Cardiac muscle cell (in vitro differentiated cells and primary cell): Measurements from ENCODE around the gene CORO1C. TPM values are rescaled to one million over a fixed set of nuclear protein-coding genes. Genes with fewer than 3 reads are reported as not detected.

ENCODE experiments used
- DNase-seq, 2 donors: peaks; one replicate each; pipeline versions ENCODE4 v3.0.0 to v3.0.0-alpha.2; 2010 to 2017; ENCODE audit warnings: low read depth in 1 of 2, low spot score in 1 of 2
- H3K27ac ChIP-seq: fragments of 200-600 bp; sonication (generic); 2 replicates; pipeline ENCODE4 v1.5.1; 2016
- H3K27me3 ChIP-seq: fragments of 200-600 bp; sonication (generic); 2 replicates; pipeline ENCODE4 v1.6.0; 2016; ENCODE audit warnings: control low read depth
- H3K36me3 ChIP-seq: fragments of 200-600 bp; sonication (generic); 2 replicates; pipeline ENCODE4 v1.5.1; 2016; ENCODE audit warnings: control low read depth
- H3K4me1 ChIP-seq: fragments of 200-600 bp; sonication (generic); 2 replicates; pipeline ENCODE4 v1.8.1; 2017; ENCODE audit warnings: low read depth, mild to moderate bottlenecking, mixed run types
- H3K4me3 ChIP-seq: fragments of 200-600 bp; sonication (generic); 2 replicates; pipeline ENCODE4 v1.5.1; 2016; ENCODE audit warnings: mild to moderate bottlenecking
- H3K9me3 ChIP-seq: fragments of 200-600 bp; sonication (generic); 2 replicates; pipeline ENCODE4 v1.5.1; 2017; ENCODE audit warnings: low read depth, mild to moderate bottlenecking, control low read depth
- CTCF ChIP-seq: IDR thresholded peaks from 2 replicates; pipeline ENCODE4 v1.5.1; 2012; ENCODE audit warnings: low read depth, mild to moderate bottlenecking, low read length
- polyA plus RNA-seq: library from polyadenylated mRNA; unstranded; fragments of >200 nt; fragmentation: Nextera tagmentation; extraction: Ambion mirVana; gene quantifications from 2 replicates; pipeline ENCODE4 v1.2.1, GENCODE V29; 2016
- total RNA-seq: library from RNA; depleted of rRNA; stranded (reverse); fragments of >200 nt; gene quantifications from 2 replicates; pipeline ENCODE4 v1.2.3, GENCODE V29; 2016

CORO1C gene
- total and polyA plus RNA-seq, 2 experiments from 2014 or later, result 65.4 to 72.5 TPM

- no peak for TF ChIP-seq CTCF
- DNase-seq, result peak; percentile 73 to 80
- Histone ChIP-seq H3K4me3 (peak overlapping the region; percentile 98), H3K9me3 (no peaks in the 10 kb centered on the region), H3K27me3 (no peaks in the 10 kb centered on the region), H3K27ac (peak overlapping the region; percentile 95), H3K4me1 (peaks cover 15% of the 10 kb centered on the region), H3K36me3 (no peaks in the 10 kb centered on the region)
These were observed 783 bp downstream of the CORO1C start for GRCh38 chr12:108730365-108731104.

- H3K27ac ChIP-seq, result peak overlapping the region; percentile 95
- no peak for TF ChIP-seq CTCF
- peaks cover 15% of the 10 kb centered on the region for H3K4me1 ChIP-seq
- no peaks in the 10 kb centered on the region for H3K36me3 ChIP-seq
- H3K9me3 ChIP-seq, result no peaks in the 10 kb centered on the region
- peak overlapping the region; percentile 98 for H3K4me3 ChIP-seq
- no peaks in the 10 kb centered on the region for H3K27me3 ChIP-seq
- peak; percentile 29 to 67 for DNase-seq
These were observed 1.5 kb downstream of the CORO1C start for GRCh38 chr12:108729612-108730364.

- no peak for TF ChIP-seq CTCF
- H3K27me3 ChIP-seq, result no peaks in the 10 kb centered on the region
- no peak for DNase-seq
- H3K4me3 ChIP-seq, result peak overlapping the region; percentile 98
- H3K36me3 ChIP-seq, result no peaks in the 10 kb centered on the region
- peaks cover 20% of the 10 kb centered on the region for H3K4me1 ChIP-seq
- H3K9me3 ChIP-seq, result no peaks in the 10 kb centered on the region
- H3K27ac ChIP-seq, result peak overlapping the region; percentile 95
These were observed 2.3 kb downstream of the CORO1C start for GRCh38 chr12:108728820-108729611.

- Histone ChIP-seq H3K4me3 (no peak overlapping the region), H3K36me3 (no peaks in the 10 kb centered on the region), H3K9me3 (no peaks in the 10 kb centered on the region), H3K27ac (peak overlapping the region; percentile 95), H3K27me3 (no peaks in the 10 kb centered on the region), H3K4me1 (peaks cover 27% of the 10 kb centered on the region)
- TF ChIP-seq CTCF, result no peak
- DNase-seq, result no peak
These were observed 3.2 kb downstream of the CORO1C start for GRCh38 chr12:108727868-108728735.

- no peaks in the 10 kb centered on the region for H3K9me3 ChIP-seq
- peaks cover 28% of the 10 kb centered on the region for H3K4me1 ChIP-seq
- no peak for DNase-seq
- H3K4me3 ChIP-seq, result no peak overlapping the region
- H3K27me3 ChIP-seq, result no peaks in the 10 kb centered on the region
- no peak for TF ChIP-seq CTCF
- no peaks in the 10 kb centered on the region for H3K36me3 ChIP-seq
- H3K27ac ChIP-seq, result no peak overlapping the region
These were observed 4.2 kb downstream of the CORO1C start for GRCh38 chr12:108727161-108727560.
